ENCODE measurements around the gene GABRG3. TPM values are rescaled to one million over a fixed set of nuclear protein-coding genes. Genes with fewer than 3 reads are reported as not detected.

GABRG3 gene
- total and polyA plus RNA-seq, 2 donors = 1.5 TPM; not detected in 1

DNA sequence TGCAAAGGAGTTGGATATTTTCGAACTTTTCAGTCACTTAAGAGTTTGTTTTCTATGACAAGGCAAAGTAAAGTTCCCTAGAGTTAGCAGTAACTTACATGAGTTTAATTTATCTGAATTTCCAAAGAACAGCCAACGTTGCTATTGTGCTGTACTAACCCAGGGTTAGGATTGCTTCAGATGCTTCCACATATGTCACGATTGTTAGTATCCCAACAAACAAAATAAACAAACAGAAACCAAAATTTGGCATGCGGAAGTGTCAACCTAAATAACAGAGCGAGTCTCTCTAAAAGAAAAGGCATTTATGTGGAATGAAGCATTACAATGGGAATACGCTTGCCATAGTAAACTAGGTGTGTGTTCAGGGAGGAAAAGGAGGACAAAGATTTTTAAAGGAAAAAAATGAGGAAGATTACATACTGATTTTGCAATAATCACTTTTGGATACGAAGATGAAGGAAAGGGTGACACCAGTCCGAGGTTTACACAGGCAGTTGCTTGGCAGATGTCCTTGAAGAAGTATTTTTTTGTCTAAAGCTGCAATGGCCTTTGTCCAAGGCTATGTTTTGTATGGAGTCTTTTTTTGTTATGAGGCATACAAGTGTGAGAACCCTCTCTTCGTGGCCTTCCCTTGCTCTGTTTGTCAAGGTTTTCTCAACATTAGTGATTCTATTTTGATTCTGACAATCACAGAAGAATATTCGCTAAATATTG, 267.9 kb downstream of the GABRG3 start:
- no peak for DNase-seq (ENCODE audit: extremely low spot score)
- WGBS = 61% methylated on average over 10 of the region's 10 CpGs
- no peak overlapping the region for H3K27ac ChIP-seq (ENCODE audit: low read depth)
- no peaks in the 10 kb centered on the region for H3K36me3 ChIP-seq (ENCODE audit: insufficient read depth)
- H3K4me3 ChIP-seq (ENCODE audit: low read depth, low read length) = no peak overlapping the region
- H3K4me1 ChIP-seq (ENCODE audit: insufficient read depth) = no peaks in the 10 kb centered on the region

DNA sequence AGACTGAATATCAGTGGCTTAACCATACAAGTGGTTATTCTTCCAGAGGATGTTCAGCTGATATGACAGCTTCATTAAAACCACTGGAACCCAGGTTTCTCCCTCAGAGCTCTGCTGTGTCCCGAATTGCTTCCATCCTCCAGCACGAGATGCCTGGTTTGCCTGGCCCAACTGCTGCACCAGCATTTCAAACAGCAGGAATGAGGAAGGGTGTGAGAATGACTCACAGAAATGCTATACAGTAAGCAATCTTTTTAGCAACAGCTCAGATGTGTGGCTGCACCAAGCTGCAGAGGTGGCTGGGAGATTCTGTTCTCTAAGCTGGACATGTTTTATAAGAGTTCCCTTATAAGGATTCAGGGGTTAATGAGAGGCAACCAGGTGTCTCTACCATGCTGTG, 271.0 kb downstream of the GABRG3 start:
- DNase-seq (ENCODE audit: extremely low spot score) = no peak
- Histone ChIP-seq H3K36me3 (ENCODE audit: insufficient read depth) (no peaks in the 10 kb centered on the region), H3K27ac (ENCODE audit: low read depth) (no peak overlapping the region), H3K4me3 (ENCODE audit: low read depth, low read length) (no peak overlapping the region), H3K4me1 (ENCODE audit: insufficient read depth) (no peaks in the 10 kb centered on the region)
- WGBS = 64% methylated on average over 2 of the region's 2 CpGs

DNA sequence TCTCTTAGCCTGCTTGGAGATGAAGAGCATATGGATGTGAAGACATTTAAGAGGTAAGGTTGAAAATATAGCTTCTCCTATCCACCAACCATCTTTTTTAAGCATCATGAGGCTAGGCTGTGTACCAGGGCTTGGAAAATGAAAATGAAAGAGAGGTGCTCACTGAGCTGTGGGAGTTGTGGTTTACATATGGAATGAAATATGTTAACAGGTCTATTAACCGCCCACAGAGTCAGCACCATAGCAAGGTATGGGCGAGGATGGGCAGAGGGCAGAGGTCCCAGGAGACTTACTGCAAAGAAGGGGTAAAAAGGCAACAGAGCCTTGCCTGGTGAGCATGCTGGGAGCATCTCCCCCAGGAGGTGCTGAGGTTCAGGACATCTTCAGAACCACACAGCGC, 273.1 kb downstream of the GABRG3 start:
- H3K36me3 ChIP-seq (ENCODE audit: insufficient read depth) = no peaks in the 10 kb centered on the region
- H3K27ac ChIP-seq (ENCODE audit: low read depth) = no peak overlapping the region
- H3K4me3 ChIP-seq (ENCODE audit: low read depth, low read length) = no peak overlapping the region
- DNase-seq (ENCODE audit: extremely low spot score) = no peak
- H3K4me1 ChIP-seq (ENCODE audit: insufficient read depth) = no peaks in the 10 kb centered on the region
- WGBS = 92% methylated on average over 3 of the region's 3 CpGs

DNA sequence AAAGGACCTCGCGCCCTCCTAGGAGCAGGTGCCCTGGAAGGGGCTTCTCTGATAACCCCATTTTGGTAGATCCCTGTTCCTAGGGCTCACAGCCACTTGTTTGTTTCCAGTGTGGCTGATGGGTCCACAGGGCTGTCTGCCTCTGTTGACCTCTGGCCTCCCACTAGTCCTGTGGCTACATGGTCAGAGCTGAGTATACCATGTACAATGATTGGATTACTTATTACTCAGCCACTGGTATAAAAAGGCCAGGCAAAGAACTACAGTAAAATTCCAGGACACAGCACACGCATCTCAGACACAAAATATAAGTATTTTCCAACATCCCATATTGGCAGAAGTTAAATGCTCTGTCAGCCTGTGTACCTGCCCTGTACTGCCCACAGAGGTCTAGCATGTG, 277.3 kb downstream of the GABRG3 start:
- H3K4me3 ChIP-seq (ENCODE audit: low read depth, low read length) = no peak overlapping the region
- 96% methylated on average over 3 of the region's 3 CpGs for WGBS
- H3K4me1 ChIP-seq (ENCODE audit: insufficient read depth) = no peaks in the 10 kb centered on the region
- H3K36me3 ChIP-seq (ENCODE audit: insufficient read depth) = no peaks in the 10 kb centered on the region
- H3K27ac ChIP-seq (ENCODE audit: low read depth) = no peak overlapping the region
- DNase-seq (ENCODE audit: extremely low spot score) = no peak

DNA sequence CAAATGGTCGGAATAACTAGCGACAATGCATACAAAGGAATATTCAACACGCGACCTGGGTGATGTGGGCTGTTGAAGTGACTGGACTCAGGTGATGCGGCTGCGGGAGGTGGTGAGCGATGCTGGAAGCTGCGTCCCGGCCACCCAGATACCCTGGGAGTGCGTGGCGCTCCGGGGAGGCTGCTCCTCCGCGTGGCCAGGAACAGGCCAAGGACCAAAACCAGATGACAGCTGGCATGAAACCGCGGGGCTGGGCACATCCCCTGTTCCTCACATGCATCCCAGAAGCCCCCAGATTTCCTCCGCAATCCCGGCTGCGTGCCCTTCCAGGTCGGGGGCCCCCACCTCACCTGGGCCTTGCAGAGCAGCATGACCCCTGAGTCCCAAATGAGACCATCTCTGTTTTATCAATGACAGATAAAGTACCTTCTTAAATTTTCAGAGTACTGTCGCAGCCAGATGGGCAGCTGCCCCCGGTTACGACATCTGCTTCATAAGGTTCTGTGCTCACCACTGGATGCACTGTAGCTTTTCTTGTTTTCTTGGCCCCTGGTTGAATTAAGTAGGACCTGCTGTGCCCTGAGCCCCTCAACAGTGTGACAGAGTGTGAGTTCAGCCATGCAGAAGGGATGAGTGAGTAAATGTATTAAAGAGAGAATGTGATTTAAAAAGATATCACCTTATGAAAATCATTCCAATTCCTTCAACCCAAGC, 278.2 kb downstream of the GABRG3 start:
- Histone ChIP-seq H3K4me1 (ENCODE audit: insufficient read depth) (no peaks in the 10 kb centered on the region), H3K36me3 (ENCODE audit: insufficient read depth) (no peaks in the 10 kb centered on the region), H3K4me3 (ENCODE audit: low read depth, low read length) (no peak overlapping the region), H3K27ac (ENCODE audit: low read depth) (no peak overlapping the region)
- DNase-seq (ENCODE audit: extremely low spot score) = no peak
- WGBS = 93% methylated on average over 23 of the region's 23 CpGs

DNA sequence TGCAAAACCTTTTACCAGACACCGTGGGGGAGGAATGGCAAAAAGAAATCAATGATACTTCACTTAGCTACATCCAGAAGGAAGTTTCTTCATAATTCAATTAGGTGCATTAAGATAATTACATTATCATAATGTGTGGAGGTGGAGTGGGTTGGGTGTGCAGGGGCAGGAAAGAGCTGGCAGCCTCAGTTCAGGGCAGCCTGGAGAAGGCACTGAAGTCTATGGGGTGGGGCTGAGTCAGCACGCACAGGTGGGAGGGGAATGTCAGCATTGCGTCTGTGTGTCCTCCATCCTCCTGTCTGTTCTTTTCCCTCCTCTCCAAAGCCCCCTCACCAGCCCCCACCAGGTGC, 278.8 kb downstream of the GABRG3 start:
- no peak overlapping the region for H3K4me3 ChIP-seq (ENCODE audit: low read depth, low read length)
- 91% methylated on average over 3 of the region's 3 CpGs for whole genome bisulfite sequencing
- no peak for DNase-seq (ENCODE audit: extremely low spot score)

DNA sequence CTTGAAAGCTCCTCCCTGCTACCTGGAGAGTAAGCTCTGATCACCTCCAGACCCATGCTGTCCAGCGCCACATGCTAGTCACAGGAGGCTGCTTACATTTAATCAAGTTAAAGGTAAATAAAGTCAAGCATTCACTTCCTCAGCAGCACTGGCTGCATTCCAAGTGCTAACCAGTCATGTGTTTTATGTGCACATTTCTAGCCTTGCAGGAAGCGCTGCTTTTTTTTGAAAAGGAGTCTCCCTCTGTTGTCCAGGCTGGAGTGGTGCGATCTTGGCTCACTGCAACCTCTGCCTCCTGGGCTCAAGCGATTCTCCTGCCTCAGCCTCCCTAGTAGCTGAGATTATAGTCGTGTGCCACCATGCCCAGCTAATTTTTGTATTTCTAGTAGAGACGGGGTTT, 279.2 kb downstream of the GABRG3 start:
- 82% methylated on average over 6 of the region's 6 CpGs for WGBS
- Histone ChIP-seq H3K36me3 (ENCODE audit: insufficient read depth) (no peaks in the 10 kb centered on the region), H3K27ac (ENCODE audit: low read depth) (no peak overlapping the region), H3K4me3 (ENCODE audit: low read depth, low read length) (no peak overlapping the region), H3K4me1 (ENCODE audit: insufficient read depth) (no peaks in the 10 kb centered on the region)
- no peak for DNase-seq (ENCODE audit: extremely low spot score)

More for the DNA sequence above, 278.8 kb downstream of the GABRG3 start:
- H3K36me3 ChIP-seq (ENCODE audit: insufficient read depth) = no peaks in the 10 kb centered on the region
- H3K4me1 ChIP-seq (ENCODE audit: insufficient read depth) = no peaks in the 10 kb centered on the region
- H3K27ac ChIP-seq (ENCODE audit: low read depth) = no peak overlapping the region

DNA sequence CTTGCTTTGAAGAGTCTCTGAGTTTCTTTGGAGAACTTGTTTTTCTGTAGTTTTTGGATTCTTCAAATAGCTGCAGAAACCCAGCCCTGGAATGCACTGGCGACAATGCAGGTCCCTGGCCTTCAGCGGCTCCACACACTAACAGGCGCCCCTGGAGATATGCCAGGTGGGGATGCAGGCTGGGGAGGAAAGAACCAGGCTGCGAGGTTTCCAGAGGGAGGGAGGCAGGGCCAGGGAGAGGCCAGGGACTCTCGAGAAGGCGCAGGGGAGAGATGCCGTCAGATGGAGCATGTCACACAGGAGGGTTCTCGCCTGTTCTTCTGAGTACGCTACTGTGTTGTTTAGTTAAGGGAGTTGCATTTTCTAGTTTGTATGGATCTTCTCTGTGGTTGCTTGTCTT, 283.1 kb downstream of the GABRG3 start:
- Histone ChIP-seq H3K4me1 (ENCODE audit: insufficient read depth) (no peaks in the 10 kb centered on the region), H3K27ac (ENCODE audit: low read depth) (no peak overlapping the region), H3K4me3 (ENCODE audit: low read depth, low read length) (no peak overlapping the region), H3K36me3 (ENCODE audit: insufficient read depth) (no peaks in the 10 kb centered on the region)
- whole genome bisulfite sequencing = 58% methylated on average over 9 of the region's 9 CpGs
- DNase-seq (ENCODE audit: extremely low spot score) = no peak

DNA sequence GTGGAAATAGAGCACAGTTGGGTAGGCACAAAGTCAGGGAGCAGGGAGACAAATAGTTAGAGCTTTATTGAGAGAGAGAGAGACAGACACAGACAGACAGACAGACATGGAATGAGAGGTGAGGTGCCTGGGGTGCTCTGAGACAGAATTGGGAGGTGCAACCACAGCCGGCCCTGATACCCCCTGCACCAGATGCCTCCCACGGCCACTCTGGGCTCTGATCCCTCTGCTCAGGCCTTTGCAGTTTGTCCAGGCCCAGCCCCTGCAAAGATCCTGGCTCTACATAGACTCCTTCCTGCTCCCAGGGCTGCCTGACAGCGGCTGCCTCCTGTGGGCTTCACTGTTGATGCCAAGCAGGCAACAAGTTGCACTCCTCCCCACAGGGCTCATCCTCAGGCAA, 283.8 kb downstream of the GABRG3 start:
- DNase-seq (ENCODE audit: extremely low spot score) = no peak
- no peak overlapping the region for H3K4me3 ChIP-seq (ENCODE audit: low read depth, low read length)
- H3K36me3 ChIP-seq (ENCODE audit: insufficient read depth) = no peaks in the 10 kb centered on the region
- 63% methylated on average over 3 of the region's 3 CpGs for WGBS
- no peaks in the 10 kb centered on the region for H3K4me1 ChIP-seq (ENCODE audit: insufficient read depth)
- H3K27ac ChIP-seq (ENCODE audit: low read depth) = no peak overlapping the region

DNA sequence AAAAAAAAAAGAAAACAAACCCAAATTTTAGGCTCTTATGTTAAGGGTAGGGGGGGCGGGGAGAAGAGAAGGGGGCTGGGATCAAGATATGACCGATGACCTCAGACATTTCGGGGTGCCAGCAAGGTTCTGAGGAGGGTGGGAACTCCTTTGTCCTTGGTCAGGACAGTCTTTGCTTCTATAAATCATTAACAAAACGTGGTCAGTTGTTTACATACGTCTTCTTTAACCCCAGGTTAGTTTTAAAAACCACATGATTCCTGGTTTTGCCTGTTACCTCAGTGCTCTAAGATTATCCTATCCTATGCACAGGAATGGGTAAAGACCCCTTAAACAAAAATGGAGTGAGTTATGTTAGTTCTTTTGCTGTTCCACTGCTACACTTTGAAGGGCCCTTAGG, 285.5 kb downstream of the GABRG3 start:
- Histone ChIP-seq H3K4me1 (ENCODE audit: insufficient read depth) (no peaks in the 10 kb centered on the region), H3K27ac (ENCODE audit: low read depth) (no peak overlapping the region), H3K36me3 (ENCODE audit: insufficient read depth) (no peaks in the 10 kb centered on the region), H3K4me3 (ENCODE audit: low read depth, low read length) (no peak overlapping the region)
- no peak for DNase-seq (ENCODE audit: extremely low spot score)
- WGBS = 82% methylated on average over 5 of the region's 5 CpGs

DNA sequence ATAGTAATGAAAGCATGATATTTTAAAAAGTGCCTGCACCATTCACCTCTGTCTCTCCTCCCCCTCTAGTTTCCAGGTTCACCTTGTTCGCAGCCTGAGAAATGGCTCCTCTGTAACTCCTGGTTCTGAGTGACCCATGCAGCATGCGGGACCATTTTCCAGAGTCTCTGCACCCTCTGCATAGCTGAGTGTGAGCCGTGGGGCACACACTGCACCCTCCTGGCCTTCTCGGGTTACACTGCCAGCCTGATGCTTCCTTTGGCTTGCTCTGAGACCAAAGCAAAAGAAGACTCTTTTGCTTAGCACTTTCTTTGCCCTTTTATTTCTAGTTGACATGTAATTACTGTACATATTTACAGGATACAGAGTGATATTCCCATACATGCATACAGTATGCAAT, 287.3 kb downstream of the GABRG3 start:
- 63% methylated on average over 4 of the region's 4 CpGs for WGBS
- H3K27ac ChIP-seq (ENCODE audit: low read depth) = no peak overlapping the region
- no peaks in the 10 kb centered on the region for H3K36me3 ChIP-seq (ENCODE audit: insufficient read depth)
- H3K4me3 ChIP-seq (ENCODE audit: low read depth, low read length) = no peak overlapping the region
- DNase-seq (ENCODE audit: extremely low spot score) = no peak
- H3K4me1 ChIP-seq (ENCODE audit: insufficient read depth) = no peaks in the 10 kb centered on the region

DNA sequence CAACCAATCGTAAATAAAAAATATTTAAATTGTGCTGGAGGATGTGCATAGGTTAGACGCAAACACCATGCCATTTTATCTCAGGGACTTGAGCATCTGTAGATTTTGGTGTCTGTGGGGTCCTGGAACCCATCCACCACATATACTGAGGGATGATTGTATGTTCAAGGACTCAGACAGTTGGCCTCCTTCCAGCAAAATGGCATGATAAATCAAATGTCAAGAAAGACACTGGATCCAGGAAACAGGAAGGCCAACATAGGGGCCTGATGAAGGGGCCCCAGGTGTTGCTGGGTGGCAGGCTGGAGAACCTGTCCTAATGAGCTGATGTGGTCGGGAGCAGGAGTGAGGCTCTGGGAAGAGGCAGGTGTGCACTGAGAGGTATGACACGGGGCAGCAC, 289.5 kb downstream of the GABRG3 start:
- H3K27ac ChIP-seq (ENCODE audit: low read depth) = no peak overlapping the region
- no peak for DNase-seq (ENCODE audit: extremely low spot score)
- H3K36me3 ChIP-seq (ENCODE audit: insufficient read depth) = no peaks in the 10 kb centered on the region
- no peak overlapping the region for H3K4me3 ChIP-seq (ENCODE audit: low read depth, low read length)
- 59% methylated on average over 4 of the region's 4 CpGs for WGBS
- no peaks in the 10 kb centered on the region for H3K4me1 ChIP-seq (ENCODE audit: insufficient read depth)

DNA sequence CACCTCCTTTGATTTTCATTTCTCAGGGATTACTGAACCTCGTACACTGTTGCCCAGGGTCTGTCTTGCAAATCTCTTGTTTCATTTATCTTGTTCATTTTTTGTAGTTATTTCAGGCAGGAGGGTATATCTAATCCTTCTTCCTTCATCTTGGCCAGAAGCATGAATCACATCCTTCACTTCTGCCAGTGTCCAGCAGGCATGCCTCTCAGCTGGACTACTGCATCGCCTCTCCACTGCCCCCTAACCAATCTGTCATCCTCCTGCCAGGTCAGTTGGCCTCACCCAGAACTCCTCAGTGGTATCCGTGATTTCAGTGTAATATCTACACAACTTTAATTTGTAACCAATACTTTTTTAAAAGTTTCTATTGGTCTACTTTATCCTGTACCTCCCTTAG, 297.9 kb downstream of the GABRG3 start:
- no peaks in the 10 kb centered on the region for H3K4me1 ChIP-seq (ENCODE audit: insufficient read depth)
- H3K36me3 ChIP-seq (ENCODE audit: insufficient read depth) = no peaks in the 10 kb centered on the region
- no peak overlapping the region for H3K4me3 ChIP-seq (ENCODE audit: low read depth, low read length)
- WGBS = 78% methylated on average over 3 of the region's 3 CpGs
- no peak overlapping the region for H3K27ac ChIP-seq (ENCODE audit: low read depth)
- DNase-seq (ENCODE audit: extremely low spot score) = no peak

DNA sequence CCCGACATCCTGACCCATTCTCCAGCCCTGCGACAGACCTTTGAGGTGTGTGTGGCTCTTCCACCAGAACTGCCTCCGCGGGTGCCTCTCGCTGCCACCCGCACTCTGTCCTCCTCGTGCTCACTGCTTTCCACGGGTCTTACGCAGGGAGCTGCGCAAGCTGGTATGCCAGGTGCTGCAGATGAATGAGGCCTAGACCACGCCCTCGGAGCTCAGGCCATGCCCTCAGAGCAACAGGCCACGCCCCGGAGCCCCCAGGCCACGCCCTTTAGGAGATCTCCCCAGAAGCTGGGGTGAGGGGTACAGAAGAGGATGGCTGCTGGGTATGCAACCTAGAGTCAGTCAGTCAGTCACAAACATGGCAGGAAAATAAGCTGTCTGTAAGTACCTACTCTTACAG, 300.3 kb downstream of the GABRG3 start:
- H3K27ac ChIP-seq (ENCODE audit: low read depth) = no peak overlapping the region
- no peaks in the 10 kb centered on the region for H3K4me1 ChIP-seq (ENCODE audit: insufficient read depth)
- no peak for DNase-seq (ENCODE audit: extremely low spot score)
- no peaks in the 10 kb centered on the region for H3K36me3 ChIP-seq (ENCODE audit: insufficient read depth)
- WGBS = 91% methylated on average over 15 of the region's 15 CpGs
- H3K4me3 ChIP-seq (ENCODE audit: low read depth, low read length) = no peak overlapping the region

Measured in urinary bladder (tissue), 4 donors.